Adrenal gland (tissue), 5 donors: ENCODE measurements around the gene UHRF2.

Experiments
- CTCF ChIP-seq, 6 experiments: fragments of 450-650 bp in 4 of 6; fragments of 200-600 bp in 2 of 6; sonication (generic) in 1 of 6; IDR thresholded peaks; 1 replicate in 5 of 6; 2 replicates in 1 of 6; pipeline versions ENCODE4 v1.5.1 to v1.8.0; 2016 to 2021; ENCODE audit warnings: antibody characterized with exemption in 6 of 6, mild to moderate bottlenecking in 2 of 6, moderate library complexity in 1 of 6
- POLR2A ChIP-seq, 2 donors: fragments of 450-650 bp; IDR thresholded peaks; one replicate each; pipeline ENCODE4 v1.6.1; 2017; ENCODE audit warnings: antibody characterized with exemption in 2 of 2, mild to moderate bottlenecking in 2 of 2, moderate library complexity in 1 of 2
- donor health status: DM: no; HTN: no; CAD: no.

- TF ChIP-seq POLR2A (IDR thresholded peaks at IDR 0.05), result no peak
- TF ChIP-seq CTCF (IDR thresholded peaks at IDR 0.05), result no peak
Measured at GRCh38 chr9:6367128-6367890, 45.7 kb upstream of the UHRF2 start.
